GM23338 (cell line): ENCODE measurements around the gene PDZD7. TPM values are rescaled to one million over a fixed set of nuclear protein-coding genes. Genes with fewer than 3 reads are reported as not detected.

Experiments
- ATAC-seq: fragments of 200-7000 bp; cut with Tn5 transposase; 3 replicates; pipeline ENCODE4 v1.9.1; 2020
- DNase-seq: peaks from one replicate; pipeline ENCODE4 v3.0.0-alpha.2; 2015; ENCODE audit warnings: low spot score
- H2AFZ ChIP-seq: fragments of 200-600 bp; sonication (generic); 2 replicates; pipeline ENCODE4 v1.8.0; 2016; ENCODE audit warnings: antibody characterized with exemption, mild to moderate bottlenecking, moderate library complexity
- H3F3A ChIP-seq: fragments of 200-600 bp; sonication (generic); replicated peaks from 2 replicates; pipeline ENCODE4 v1.8.0; 2017; ENCODE audit warnings: antibody characterized with exemption, mixed run types, low read depth
- H3K27ac ChIP-seq: fragments of 200-600 bp; sonication (generic); 2 replicates; pipeline ENCODE4 v1.6.1; 2016; ENCODE audit warnings: low read depth
- H3K27me3 ChIP-seq: fragments of 200-600 bp; sonication (generic); 2 replicates; pipeline ENCODE4 v1.8.0; 2016; ENCODE audit warnings: mild to moderate bottlenecking, mixed run types, moderate library complexity; ENCODE audit not compliant: insufficient read depth
- H3K36me3 ChIP-seq: fragments of 200-600 bp; sonication (generic); 2 replicates; pipeline ENCODE4 v1.8.0; 2016; ENCODE audit warnings: mild to moderate bottlenecking; ENCODE audit not compliant: insufficient read depth
- H3K4me1 ChIP-seq: fragments of 200-600 bp; sonication (generic); 2 replicates; pipeline ENCODE4 v1.8.0; 2016; ENCODE audit warnings: mild to moderate bottlenecking, moderate library complexity; ENCODE audit not compliant: insufficient read depth
- H3K4me2 ChIP-seq: fragments of 200-600 bp; sonication (generic); 2 replicates; pipeline ENCODE4 v1.7.1; 2017; ENCODE audit warnings: mixed run types
- H3K4me3 ChIP-seq: fragments of 200-600 bp; sonication (generic); 2 replicates; pipeline ENCODE4 v1.6.1; 2016; ENCODE audit warnings: mixed run types
- H3K79me2 ChIP-seq: fragments of 200-600 bp; sonication (generic); replicated peaks from 2 replicates; pipeline ENCODE4 v1.8.0; 2017; ENCODE audit warnings: mild to moderate bottlenecking; ENCODE audit not compliant: insufficient read depth
- H3K9me2 ChIP-seq: fragments of 200-600 bp; sonication (generic); 2 replicates; pipeline ENCODE4 v1.8.0; 2017; ENCODE audit not compliant: insufficient read depth
- H4K20me1 ChIP-seq: fragments of 200-600 bp; sonication (generic); replicated peaks from 2 replicates; pipeline ENCODE4 v1.8.0; 2017; ENCODE audit warnings: mild to moderate bottlenecking; ENCODE audit not compliant: insufficient read depth
- H3K27ac Mint-ChIP-seq: 2 replicates; pipeline ENCODE4 v1.8.0; 2020; ENCODE audit warnings: inconsistent platforms, mild to moderate bottlenecking, moderate library complexity, mixed read lengths
- H3K27me3 Mint-ChIP-seq: 3 replicates; pipeline ENCODE4 v1.8.0; 2022; ENCODE audit warnings: low read depth, mild to moderate bottlenecking, moderate library complexity, mixed read lengths, inconsistent platforms; ENCODE audit not compliant: insufficient read depth, poor library complexity
- H3K36me3 Mint-ChIP-seq: 3 replicates; pipeline ENCODE4 v1.8.0; 2021; ENCODE audit warnings: low read depth, mild to moderate bottlenecking, inconsistent platforms, moderate library complexity, mixed read lengths
- H3K4me1 Mint-ChIP-seq: 3 replicates; pipeline ENCODE4 v1.8.0; 2020; ENCODE audit warnings: mild to moderate bottlenecking, inconsistent platforms, mixed read lengths
- H3K4me3 Mint-ChIP-seq: 3 replicates; pipeline ENCODE4 v1.8.0; 2021; ENCODE audit warnings: moderate library complexity, mild to moderate bottlenecking, inconsistent platforms, mixed read lengths
- H3K9me3 Mint-ChIP-seq: 3 replicates; pipeline ENCODE4 v1.8.0; 2020; ENCODE audit warnings: moderate library complexity, mild to moderate bottlenecking, inconsistent platforms, mixed read lengths
- CREB1 ChIP-seq: fragments of 250-450 bp; sonication (Bioruptor Pico); IDR thresholded peaks from 2 replicates; pipeline ENCODE4 v1.5.0; 2020; ENCODE audit warnings: low read depth, mild to moderate bottlenecking, moderate library complexity
- EZH2 ChIP-seq: fragments of 200-600 bp; sonication (generic); IDR thresholded peaks from one replicate; pipeline ENCODE4 v1.8.0; 2017; ENCODE audit warnings: antibody characterized with exemption, mild to moderate bottlenecking, low read depth; ENCODE audit not compliant: unreplicated experiment
- EZH2phosphoT487 ChIP-seq: fragments of 200-600 bp; sonication (generic); IDR thresholded peaks from one replicate; pipeline ENCODE4 v1.8.1; 2018; ENCODE audit warnings: antibody characterized with exemption; ENCODE audit not compliant: unreplicated experiment
- JUNB ChIP-seq: IDR thresholded peaks from one replicate; pipeline ENCODE4 v1.6.1; 2016; ENCODE audit warnings: antibody characterized with exemption; ENCODE audit not compliant: unreplicated experiment
- NANOG ChIP-seq: IDR thresholded peaks from 2 replicates; pipeline ENCODE4 v1.6.1; 2016; ENCODE audit warnings: antibody characterized with exemption, borderline replicate concordance
- POLR2AphosphoS5 ChIP-seq: IDR thresholded peaks from 2 replicates; pipeline ENCODE4 v1.6.1; 2016; ENCODE audit warnings: antibody characterized with exemption, low read depth
- STAT1 ChIP-seq: IDR thresholded peaks from one replicate; pipeline ENCODE4 v1.6.1; 2016; ENCODE audit warnings: antibody characterized with exemption; ENCODE audit not compliant: unreplicated experiment
- ZNF114 ChIP-seq: fragments of 250-450 bp; sonication (Bioruptor Pico); IDR thresholded peaks from 2 replicates; pipeline ENCODE4 v1.5.0; 2020; ENCODE audit warnings: mild to moderate bottlenecking, moderate library complexity
- ZNF331 ChIP-seq: fragments of 250-450 bp; sonication (Bioruptor Pico); IDR thresholded peaks from 2 replicates; pipeline ENCODE4 v1.5.0; 2020; ENCODE audit warnings: low read depth, mild to moderate bottlenecking, moderate library complexity
- polyA plus RNA-seq: library from polyadenylated mRNA; unstranded; fragments of >200 nt; fragmentation: Nextera tagmentation; extraction: Ambion mirVana; gene quantifications from 2 replicates; pipeline ENCODE4 v1.2.1, GENCODE V29; 2016
- total RNA-seq: library from RNA; depleted of rRNA; stranded (reverse); fragments of >200 nt; shearing (Covaris generic); gene quantifications from 2 replicates; pipeline ENCODE4 v1.2.3, GENCODE V29; 2014
- TF ChIP-seq, protein P1 (sequence below): IDR thresholded peaks from one replicate; pipeline ENCODE4 v1.6.1; 2018; ENCODE audit warnings: antibody characterized with exemption; ENCODE audit not compliant: unreplicated experiment
- TF ChIP-seq, protein P2 (sequence below): IDR thresholded peaks from 2 replicates; pipeline ENCODE4 v1.6.1; 2016; ENCODE audit warnings: antibody characterized with exemption
- TF ChIP-seq, protein P3 (sequence below), 2 experiments: fragments of 200-600 bp in 1 of 2; sonication (generic) in 1 of 2; conservative IDR thresholded peaks; 2 replicates each; pipeline versions ENCODE4 v1.5.1 to v1.6.1; 2016 to 2017; ENCODE audit warnings: antibody characterized with exemption in 2 of 2, low read depth in 2 of 2, mild to moderate bottlenecking in 2 of 2, moderate library complexity in 1 of 2

PDZD7 gene
- total and polyA plus RNA-seq, 2 experiments from 2014 or later = 1.7 to 2.3 TPM

DNA sequence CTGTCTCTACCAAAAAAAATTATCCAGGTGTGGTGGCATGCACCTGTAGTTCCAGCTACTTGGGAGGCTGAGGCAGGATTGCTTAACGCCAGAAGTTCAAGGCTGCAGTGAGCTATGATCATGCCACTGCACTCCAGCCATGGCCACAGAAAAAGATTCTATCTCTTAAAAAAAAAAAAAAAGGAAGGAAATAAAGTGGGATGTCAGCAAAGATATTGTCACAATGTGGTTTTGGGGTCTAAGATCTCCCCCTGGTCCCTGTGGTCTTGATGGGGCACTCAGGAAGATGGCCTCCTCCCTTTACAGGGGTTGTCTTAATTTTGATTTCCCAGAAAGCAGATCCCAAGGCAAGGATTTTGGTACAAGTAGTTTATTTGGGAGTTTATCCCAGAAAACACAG, 23.4 kb upstream of the PDZD7 start (continued):
- TF ChIP-seq, protein P1, sequence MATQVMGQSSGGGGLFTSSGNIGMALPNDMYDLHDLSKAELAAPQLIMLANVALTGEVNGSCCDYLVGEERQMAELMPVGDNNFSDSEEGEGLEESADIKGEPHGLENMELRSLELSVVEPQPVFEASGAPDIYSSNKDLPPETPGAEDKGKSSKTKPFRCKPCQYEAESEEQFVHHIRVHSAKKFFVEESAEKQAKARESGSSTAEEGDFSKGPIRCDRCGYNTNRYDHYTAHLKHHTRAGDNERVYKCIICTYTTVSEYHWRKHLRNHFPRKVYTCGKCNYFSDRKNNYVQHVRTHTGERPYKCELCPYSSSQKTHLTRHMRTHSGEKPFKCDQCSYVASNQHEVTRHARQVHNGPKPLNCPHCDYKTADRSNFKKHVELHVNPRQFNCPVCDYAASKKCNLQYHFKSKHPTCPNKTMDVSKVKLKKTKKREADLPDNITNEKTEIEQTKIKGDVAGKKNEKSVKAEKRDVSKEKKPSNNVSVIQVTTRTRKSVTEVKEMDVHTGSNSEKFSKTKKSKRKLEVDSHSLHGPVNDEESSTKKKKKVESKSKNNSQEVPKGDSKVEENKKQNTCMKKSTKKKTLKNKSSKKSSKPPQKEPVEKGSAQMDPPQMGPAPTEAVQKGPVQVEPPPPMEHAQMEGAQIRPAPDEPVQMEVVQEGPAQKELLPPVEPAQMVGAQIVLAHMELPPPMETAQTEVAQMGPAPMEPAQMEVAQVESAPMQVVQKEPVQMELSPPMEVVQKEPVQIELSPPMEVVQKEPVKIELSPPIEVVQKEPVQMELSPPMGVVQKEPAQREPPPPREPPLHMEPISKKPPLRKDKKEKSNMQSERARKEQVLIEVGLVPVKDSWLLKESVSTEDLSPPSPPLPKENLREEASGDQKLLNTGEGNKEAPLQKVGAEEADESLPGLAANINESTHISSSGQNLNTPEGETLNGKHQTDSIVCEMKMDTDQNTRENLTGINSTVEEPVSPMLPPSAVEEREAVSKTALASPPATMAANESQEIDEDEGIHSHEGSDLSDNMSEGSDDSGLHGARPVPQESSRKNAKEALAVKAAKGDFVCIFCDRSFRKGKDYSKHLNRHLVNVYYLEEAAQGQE = no peak
- TF ChIP-seq EZH2phosphoT487 (no peak), STAT1 (no peak), CREB1 (CRISPR knock-in tag) (no peak), JUNB (no peak), ZNF114 (no peak), EZH2 (no peak), POLR2AphosphoS5 (no peak), ZNF331 (CRISPR knock-in tag) (no peak)
- TF ChIP-seq, protein P2, sequence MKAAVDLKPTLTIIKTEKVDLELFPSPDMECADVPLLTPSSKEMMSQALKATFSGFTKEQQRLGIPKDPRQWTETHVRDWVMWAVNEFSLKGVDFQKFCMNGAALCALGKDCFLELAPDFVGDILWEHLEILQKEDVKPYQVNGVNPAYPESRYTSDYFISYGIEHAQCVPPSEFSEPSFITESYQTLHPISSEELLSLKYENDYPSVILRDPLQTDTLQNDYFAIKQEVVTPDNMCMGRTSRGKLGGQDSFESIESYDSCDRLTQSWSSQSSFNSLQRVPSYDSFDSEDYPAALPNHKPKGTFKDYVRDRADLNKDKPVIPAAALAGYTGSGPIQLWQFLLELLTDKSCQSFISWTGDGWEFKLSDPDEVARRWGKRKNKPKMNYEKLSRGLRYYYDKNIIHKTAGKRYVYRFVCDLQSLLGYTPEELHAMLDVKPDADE = no peak

DNA sequence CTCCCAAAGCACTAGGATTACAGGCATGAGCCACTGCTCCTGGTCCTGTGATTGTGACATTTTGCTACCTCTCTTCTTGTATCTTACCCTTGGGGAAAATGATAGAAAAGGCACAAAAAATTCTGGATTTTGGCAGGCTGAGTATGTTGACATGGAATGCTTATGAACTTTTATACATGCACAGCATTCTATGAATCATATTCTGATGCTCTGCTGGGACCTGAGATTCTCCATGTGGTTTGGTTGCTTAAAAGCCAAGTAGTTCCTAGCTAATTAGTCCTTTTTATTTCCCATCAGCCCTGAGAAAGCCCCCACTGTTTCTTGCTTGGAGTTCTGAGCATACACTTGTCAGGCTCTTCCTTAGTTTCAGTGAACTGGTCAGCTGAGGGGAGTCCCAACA, 22.6 kb upstream of the PDZD7 start:
- Histone ChIP-seq H4K20me1 (peaks cover 43% of the 10 kb centered on the region), H3K9me2 (no peaks in the 10 kb centered on the region), H3K79me2 (peaks cover 7% of the 10 kb centered on the region; the same call in 1 of the 2 replicates), H3K4me1 (peaks cover 16% of the 10 kb centered on the region), H3K27me3 (peaks cover 51% of the 10 kb centered on the region), H2AFZ (no peak overlapping the region), H3K27ac (no peak overlapping the region), H3F3A (peaks cover 10% of the 10 kb centered on the region), H3K36me3 (no peaks in the 10 kb centered on the region), H3K4me3 (no peak overlapping the region), H3K4me2 (no peak overlapping the region)
- no peak for ATAC-seq
- Mint-ChIP-seq H3K4me3 (no peak overlapping the region), H3K4me1 (peaks cover 14% of the 10 kb centered on the region), H3K36me3 (no peaks in the 10 kb centered on the region; the same call in 2 of the 3 replicates), H3K9me3 (no peaks in the 10 kb centered on the region), H3K27ac (no peak overlapping the region), H3K27me3 (peaks cover 45% of the 10 kb centered on the region)
- no peak for DNase-seq
- no peak for TF ChIP-seq ZNF331 (CRISPR knock-in tag)
- TF ChIP-seq, protein P3, sequence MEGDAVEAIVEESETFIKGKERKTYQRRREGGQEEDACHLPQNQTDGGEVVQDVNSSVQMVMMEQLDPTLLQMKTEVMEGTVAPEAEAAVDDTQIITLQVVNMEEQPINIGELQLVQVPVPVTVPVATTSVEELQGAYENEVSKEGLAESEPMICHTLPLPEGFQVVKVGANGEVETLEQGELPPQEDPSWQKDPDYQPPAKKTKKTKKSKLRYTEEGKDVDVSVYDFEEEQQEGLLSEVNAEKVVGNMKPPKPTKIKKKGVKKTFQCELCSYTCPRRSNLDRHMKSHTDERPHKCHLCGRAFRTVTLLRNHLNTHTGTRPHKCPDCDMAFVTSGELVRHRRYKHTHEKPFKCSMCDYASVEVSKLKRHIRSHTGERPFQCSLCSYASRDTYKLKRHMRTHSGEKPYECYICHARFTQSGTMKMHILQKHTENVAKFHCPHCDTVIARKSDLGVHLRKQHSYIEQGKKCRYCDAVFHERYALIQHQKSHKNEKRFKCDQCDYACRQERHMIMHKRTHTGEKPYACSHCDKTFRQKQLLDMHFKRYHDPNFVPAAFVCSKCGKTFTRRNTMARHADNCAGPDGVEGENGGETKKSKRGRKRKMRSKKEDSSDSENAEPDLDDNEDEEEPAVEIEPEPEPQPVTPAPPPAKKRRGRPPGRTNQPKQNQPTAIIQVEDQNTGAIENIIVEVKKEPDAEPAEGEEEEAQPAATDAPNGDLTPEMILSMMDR (conservative IDR thresholded peaks at IDR 0.05; ENCODE audit: low read depth in 2 of 2) = no peak
- TF ChIP-seq POLR2AphosphoS5 = no peak
- TF ChIP-seq, protein P2 = no peak
- no peak for TF ChIP-seq JUNB
- no peak for TF ChIP-seq NANOG
